RWPE2 (cell line): ENCODE data around the gene TNFRSF13B.
"Not testable (repeated sequence)": the region's sequence is repeated elsewhere in the genome, so short reads cannot be mapped to it uniquely, and the experiment has no call there.

Experiments used
- ATAC-seq: fragments of 200-7000 bp; cut with Tn5 transposase; 3 replicates; pipeline ENCODE4 v1.9.1; 2021; ENCODE audit warnings: low read depth
- DNase-seq: peaks from one replicate; pipeline ENCODE4 v3.0.0-alpha.2; 2020; ENCODE audit warnings: low spot score
- H3K27ac ChIP-seq: fragments of 450-650 bp; 2 replicates; pipeline ENCODE4 v1.5.1; 2017; ENCODE audit warnings: mild to moderate bottlenecking; ENCODE audit not compliant: poor library complexity, severe bottlenecking
- H3K27me3 ChIP-seq: fragments of 250-450 bp; sonication (Bioruptor Pico); 2 replicates; pipeline ENCODE4 v1.5.1; 2021; ENCODE audit warnings: mild to moderate bottlenecking, moderate library complexity; ENCODE audit not compliant: insufficient read depth, poor library complexity, severe bottlenecking
- H3K36me3 ChIP-seq: fragments of 250-450 bp; sonication (Bioruptor Pico); 2 replicates; pipeline ENCODE4 v1.5.1; 2020; ENCODE audit warnings: low read depth, mild to moderate bottlenecking, moderate library complexity
- H3K4me1 ChIP-seq: fragments of 250-450 bp; sonication (Bioruptor Pico); 2 replicates; pipeline ENCODE4 v1.5.1; 2021; ENCODE audit warnings: mild to moderate bottlenecking, moderate library complexity; ENCODE audit not compliant: insufficient read depth, poor library complexity, severe bottlenecking
- H3K4me3 ChIP-seq: fragments of 250-450 bp; sonication (Bioruptor Pico); 2 replicates; pipeline ENCODE4 v1.5.1; 2021; ENCODE audit warnings: mild to moderate bottlenecking, moderate library complexity; ENCODE audit not compliant: severe bottlenecking
- H3K9me3 ChIP-seq: fragments of 250-450 bp; sonication (Bioruptor Pico); 2 replicates; pipeline ENCODE4 v1.5.1; 2021; ENCODE audit warnings: mild to moderate bottlenecking, moderate library complexity; ENCODE audit not compliant: severe bottlenecking
- TF ChIP-seq, protein P1 (sequence below): fragments of 450-650 bp; IDR thresholded peaks from one replicate; pipeline ENCODE4 v1.5.1; 2017; ENCODE audit warnings: mild to moderate bottlenecking, moderate library complexity; ENCODE audit not compliant: poor library complexity, severe bottlenecking

The TNFRSF13B gene

DNA sequence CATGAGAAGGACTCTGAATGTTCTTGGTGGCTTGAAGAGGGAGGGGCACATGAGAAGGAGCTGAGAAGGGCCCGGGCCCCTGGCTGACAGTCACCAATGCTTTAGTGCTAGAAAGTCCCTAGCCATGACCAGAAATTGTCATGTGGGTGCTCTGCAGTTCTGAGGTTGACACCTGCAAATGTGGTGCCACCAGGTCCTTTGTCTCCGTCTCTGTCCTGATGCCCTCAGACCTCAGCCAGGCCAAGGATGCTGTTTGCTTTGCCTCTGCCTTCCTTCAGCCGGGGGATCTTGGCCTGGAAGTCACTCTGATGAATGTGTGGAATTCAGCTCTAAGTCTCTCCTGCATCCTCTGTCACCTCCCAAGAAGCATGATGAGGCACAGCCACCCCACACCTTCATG is 63.6 kb downstream of the TNFRSF13B start:
- H3K9me3 ChIP-seq = no peaks in the 10 kb centered on the region
- H3K27me3 ChIP-seq = no peaks in the 10 kb centered on the region
- peaks cover 6% of the 10 kb centered on the region for H3K4me1 ChIP-seq
- H3K27ac ChIP-seq = no peak overlapping the region
- H3K4me3 ChIP-seq = no peak overlapping the region
- no peak for DNase-seq
- no peak for ATAC-seq
- H3K36me3 ChIP-seq = no peaks in the 10 kb centered on the region
- TF ChIP-seq, protein P1, sequence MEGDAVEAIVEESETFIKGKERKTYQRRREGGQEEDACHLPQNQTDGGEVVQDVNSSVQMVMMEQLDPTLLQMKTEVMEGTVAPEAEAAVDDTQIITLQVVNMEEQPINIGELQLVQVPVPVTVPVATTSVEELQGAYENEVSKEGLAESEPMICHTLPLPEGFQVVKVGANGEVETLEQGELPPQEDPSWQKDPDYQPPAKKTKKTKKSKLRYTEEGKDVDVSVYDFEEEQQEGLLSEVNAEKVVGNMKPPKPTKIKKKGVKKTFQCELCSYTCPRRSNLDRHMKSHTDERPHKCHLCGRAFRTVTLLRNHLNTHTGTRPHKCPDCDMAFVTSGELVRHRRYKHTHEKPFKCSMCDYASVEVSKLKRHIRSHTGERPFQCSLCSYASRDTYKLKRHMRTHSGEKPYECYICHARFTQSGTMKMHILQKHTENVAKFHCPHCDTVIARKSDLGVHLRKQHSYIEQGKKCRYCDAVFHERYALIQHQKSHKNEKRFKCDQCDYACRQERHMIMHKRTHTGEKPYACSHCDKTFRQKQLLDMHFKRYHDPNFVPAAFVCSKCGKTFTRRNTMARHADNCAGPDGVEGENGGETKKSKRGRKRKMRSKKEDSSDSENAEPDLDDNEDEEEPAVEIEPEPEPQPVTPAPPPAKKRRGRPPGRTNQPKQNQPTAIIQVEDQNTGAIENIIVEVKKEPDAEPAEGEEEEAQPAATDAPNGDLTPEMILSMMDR = no peak

DNA sequence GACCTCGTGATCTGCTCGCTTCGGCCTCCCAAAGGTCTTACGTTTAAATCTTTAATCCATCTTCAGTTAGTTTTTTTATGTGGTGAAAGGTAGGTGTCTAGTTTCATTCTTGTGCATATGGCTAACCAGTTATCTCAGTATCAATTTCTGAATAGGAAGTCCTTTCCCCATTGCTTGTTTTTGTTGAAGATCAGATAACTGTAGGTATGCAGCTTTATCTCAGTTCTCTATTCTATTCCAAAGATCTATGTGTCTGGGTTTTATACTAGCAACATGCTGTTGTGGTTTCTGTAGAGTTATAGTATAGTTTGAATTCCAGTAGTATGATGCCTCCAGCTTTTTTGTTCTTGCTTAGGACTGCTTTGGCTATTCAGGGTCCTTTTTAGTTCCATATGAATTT is 65.2 kb downstream of the TNFRSF13B start:
- H3K27me3 ChIP-seq = no peaks in the 10 kb centered on the region
- H3K9me3 ChIP-seq = no peaks in the 10 kb centered on the region
- ATAC-seq (no peak), DNase-seq (no peak)
- no peaks in the 10 kb centered on the region for H3K36me3 ChIP-seq
- no peak overlapping the region for H3K27ac ChIP-seq
- peaks cover 6% of the 10 kb centered on the region for H3K4me1 ChIP-seq
- H3K4me3 ChIP-seq = no peak overlapping the region
- TF ChIP-seq, protein P1 = no peak

DNA sequence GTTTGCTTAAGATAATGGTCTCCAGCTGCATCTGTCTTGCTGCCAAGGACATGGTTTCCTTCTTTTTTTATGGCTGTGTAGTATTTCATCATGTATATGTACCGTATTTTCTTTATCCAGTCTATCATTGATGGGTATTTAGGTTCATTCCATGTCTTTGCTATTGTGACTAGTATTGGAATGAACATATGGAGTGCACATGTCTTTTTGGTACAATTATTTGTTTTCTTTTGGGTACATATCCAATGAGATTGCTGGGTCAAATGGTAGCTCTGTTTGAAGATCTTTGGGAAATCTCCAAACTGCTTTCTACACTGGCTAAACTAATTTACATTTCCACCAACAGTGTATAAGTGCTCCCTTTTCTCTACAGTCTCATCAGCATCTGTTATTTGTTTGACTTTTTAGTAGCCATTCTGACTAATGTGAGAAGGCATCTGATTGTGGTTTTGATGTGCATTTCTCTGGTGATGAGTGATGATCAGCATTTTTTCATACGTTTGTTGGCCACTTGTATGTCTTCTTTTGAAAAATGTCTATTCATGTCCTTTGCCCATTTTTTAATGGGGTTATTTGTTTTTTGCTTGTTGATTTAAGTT is 66.2 kb downstream of the TNFRSF13B start:
- H3K27me3 ChIP-seq = no peaks in the 10 kb centered on the region
- TF ChIP-seq, protein P1 = no peak
- DNase-seq (no peak), ATAC-seq (peak; percentile 95)
- no peaks in the 10 kb centered on the region for H3K36me3 ChIP-seq
- no peak overlapping the region for H3K27ac ChIP-seq
- no peak overlapping the region for H3K4me3 ChIP-seq
- H3K9me3 ChIP-seq = no peaks in the 10 kb centered on the region
- H3K4me1 ChIP-seq = peaks cover 6% of the 10 kb centered on the region

DNA sequence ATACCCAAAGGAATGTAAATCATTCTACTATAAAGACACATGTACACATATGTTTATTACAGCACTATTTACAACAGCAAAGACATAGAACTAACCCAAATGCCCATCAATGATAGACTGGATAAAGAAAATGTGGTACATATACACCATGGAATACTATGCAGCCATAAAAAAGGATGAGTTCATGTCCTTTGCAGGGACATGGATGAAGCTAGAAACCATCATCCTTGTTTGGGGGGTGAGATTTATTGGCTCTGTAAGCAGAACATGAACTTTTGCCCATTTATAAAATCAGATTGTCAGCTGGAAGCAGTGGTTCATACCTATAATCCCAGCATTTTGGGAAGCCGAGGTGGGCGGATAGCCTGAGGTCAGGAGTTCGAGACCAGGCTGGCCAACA is 68.8 kb downstream of the TNFRSF13B start:
- ATAC-seq, H3K4me3 ChIP-seq, H3K9me3 ChIP-seq, H3K4me1 ChIP-seq, H3K36me3 ChIP-seq, H3K27ac ChIP-seq, DNase-seq, H3K27me3 ChIP-seq: not testable (repeated sequence)

DNA sequence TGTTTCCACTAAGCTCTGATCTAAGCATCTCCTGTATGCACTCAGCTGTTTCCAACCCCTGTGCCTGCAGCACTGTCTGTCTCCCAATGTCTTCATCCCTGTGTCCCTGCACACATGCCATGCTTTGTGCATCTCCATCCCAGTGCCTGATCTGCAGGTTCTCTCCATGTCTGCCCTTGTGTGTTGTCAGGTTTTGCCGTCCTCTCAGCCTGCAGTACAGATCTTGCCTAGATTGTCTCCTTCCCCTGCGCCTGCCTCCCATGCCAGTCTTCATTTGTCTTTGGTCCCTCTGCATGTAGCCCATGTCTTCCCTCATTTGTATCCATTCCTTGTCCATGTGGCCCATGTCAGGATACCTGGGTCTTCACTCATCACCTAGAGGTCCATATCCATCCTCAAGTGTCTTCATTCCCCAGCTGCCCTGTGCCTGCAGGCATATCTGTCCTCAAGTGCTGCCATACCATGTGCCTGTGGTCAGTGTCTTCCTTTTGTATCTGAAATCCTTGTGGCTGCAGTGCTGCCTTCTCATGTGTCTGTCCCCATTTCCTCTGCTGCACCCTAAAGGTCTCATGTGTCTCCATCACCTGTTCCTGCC is 71.5 kb downstream of the TNFRSF13B start:
- Histone ChIP-seq H3K9me3 (no peaks in the 10 kb centered on the region), H3K27me3 (no peaks in the 10 kb centered on the region), H3K4me1 (no peaks in the 10 kb centered on the region), H3K36me3 (no peaks in the 10 kb centered on the region), H3K4me3 (no peak overlapping the region), H3K27ac (no peak overlapping the region)
- TF ChIP-seq, protein P1 = no peak
- ATAC-seq = no peak
- no peak for DNase-seq

DNA sequence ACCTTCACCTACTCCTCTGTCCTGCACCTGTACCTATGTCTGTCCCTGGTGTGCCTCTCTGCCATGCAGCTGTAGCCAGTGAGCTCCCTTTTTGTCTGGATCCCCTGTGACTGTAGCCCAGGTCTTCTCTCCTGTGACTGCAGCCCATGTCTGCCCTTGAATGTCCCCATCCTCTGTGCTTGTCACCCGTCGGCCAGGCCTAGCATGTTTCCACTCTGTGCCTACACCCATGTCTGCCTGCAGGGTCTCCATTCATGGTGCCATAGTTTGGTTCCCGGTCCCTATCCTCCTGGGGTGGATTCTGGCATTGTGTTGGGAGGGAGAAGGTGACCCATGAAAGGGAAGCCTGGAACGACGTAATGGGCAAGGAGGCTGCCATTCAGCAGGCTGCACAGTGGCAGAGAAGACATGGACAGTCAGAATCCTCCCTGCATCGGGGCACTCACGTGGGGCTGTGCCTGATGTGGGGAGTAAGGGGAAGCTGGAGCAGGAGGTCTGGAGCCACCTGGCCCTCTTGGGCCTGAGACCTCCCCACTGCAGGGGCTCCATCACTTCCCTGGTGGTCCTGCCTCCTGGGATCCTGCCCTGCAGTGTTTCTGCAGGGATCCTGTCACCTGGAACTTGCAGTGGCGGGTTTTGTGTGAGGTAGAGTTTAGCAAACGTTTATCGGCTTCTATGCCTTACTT is 74.6 kb downstream of the TNFRSF13B start:
- not testable (repeated sequence) for H3K4me1 ChIP-seq, H3K27ac ChIP-seq, H3K9me3 ChIP-seq, DNase-seq, H3K36me3 ChIP-seq, H3K4me3 ChIP-seq, H3K27me3 ChIP-seq, ATAC-seq

DNA sequence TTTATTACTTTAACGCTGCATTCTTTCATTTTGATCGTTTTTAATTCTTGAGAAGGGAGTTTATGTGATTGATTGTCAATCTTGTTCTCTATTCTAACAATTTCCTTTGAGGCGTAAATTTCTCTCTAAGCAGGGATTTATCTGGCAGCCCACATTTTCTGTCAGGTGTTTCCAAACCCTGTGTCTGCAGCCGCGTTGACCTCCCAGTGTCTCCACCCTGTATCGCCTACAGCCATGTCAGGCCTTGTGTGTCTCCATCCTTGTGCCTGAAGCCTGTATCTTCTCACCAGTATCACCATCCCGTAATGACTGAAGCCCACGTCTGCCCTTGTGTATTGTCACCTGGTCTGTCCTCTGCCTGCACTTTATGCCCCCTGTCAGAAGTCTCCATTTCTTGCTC is 75.7 kb downstream of the TNFRSF13B start:
- not testable (repeated sequence) for H3K27me3 ChIP-seq, H3K36me3 ChIP-seq, H3K27ac ChIP-seq, ATAC-seq, H3K9me3 ChIP-seq, H3K4me3 ChIP-seq, H3K4me1 ChIP-seq, DNase-seq

DNA sequence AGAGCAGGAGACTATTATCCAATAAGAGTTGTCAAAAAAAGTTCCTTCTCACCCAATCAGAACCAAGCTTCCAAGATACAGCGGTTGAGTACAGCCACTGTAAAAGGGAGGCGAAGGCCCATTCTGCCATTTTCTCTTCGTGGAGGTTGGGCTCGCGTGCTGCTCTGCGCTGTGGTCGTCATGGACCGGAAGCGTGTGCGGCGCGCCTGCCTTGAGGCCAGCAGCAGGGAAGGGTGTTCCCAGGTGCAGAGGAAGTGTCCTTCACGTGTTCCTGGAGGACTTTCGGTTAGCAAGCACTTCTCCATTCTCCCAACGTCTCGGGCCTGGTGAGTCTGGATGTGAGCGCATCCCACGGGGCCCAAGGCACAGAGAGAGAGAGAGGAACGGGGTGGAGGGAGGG is 78.4 kb downstream of the TNFRSF13B start:
- H3K27me3 ChIP-seq, H3K4me1 ChIP-seq, H3K27ac ChIP-seq, ATAC-seq, DNase-seq, H3K9me3 ChIP-seq, H3K36me3 ChIP-seq, H3K4me3 ChIP-seq: not testable (repeated sequence)
